Keratinocyte (primary cell): ENCODE results near the gene TMOD1.

Source experiments
- CTCF ChIP-seq, 3 experiments: IDR thresholded peaks in 1 of 3; conservative IDR thresholded peaks in 1 of 3; optimal IDR thresholded peaks in 1 of 3; 2 replicates in 2 of 3; 3 replicates in 1 of 3; pipeline versions ENCODE3 to v1.5.1; 2011; ENCODE audit warnings: low read length in 3 of 3, mild to moderate bottlenecking in 3 of 3, moderate library complexity in 2 of 3, control low read depth in 1 of 3, inconsistent platforms in 1 of 3; ENCODE audit not compliant: insufficient read depth in 2 of 3; ENCODE audit errors: extremely low read depth in 1 of 3
- EZH2 ChIP-seq: IDR thresholded peaks from one replicate; pipeline ENCODE4 v1.6.1; 2012; ENCODE audit warnings: inconsistent platforms, mild to moderate bottlenecking, low read length, moderate library complexity

DNA sequence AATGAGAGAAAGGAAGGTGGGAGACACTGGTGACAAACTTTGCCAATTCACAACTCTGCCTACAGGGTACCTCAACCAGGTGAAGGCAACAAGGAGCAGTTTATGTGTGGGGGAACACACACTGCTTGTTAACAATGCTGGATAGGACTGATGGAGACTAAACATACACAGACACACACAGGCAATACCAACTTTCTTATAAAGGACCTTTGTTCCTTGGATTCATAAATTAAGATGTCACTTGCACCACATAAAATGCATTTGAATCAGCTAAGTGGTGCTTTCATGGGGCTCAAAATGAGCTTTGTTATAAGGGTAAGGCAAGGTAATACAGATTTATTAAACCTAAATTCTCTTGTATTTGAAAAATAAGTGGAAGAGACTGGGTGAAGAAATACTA is 127.7 kb downstream of the TMOD1 start:
- TF ChIP-seq CTCF (optimal IDR thresholded peaks at IDR 0.05 in 1 of 3, IDR thresholded peaks at IDR 0.05 in 1 of 3, conservative IDR thresholded peaks at IDR 0.05 in 1 of 3; ENCODE audit: extremely low read depth in 1 of 3, insufficient read depth in 2 of 3, low read length in 3 of 3) (no peak), EZH2 (no peak)
